Neural crest cell (in vitro differentiated cells): ENCODE measurements around the gene PLXND1. TPM values are rescaled to one million over a fixed set of nuclear protein-coding genes. Genes with fewer than 3 reads are reported as not detected.

Source experiments
- DNase-seq: peaks from one replicate; pipeline ENCODE4 v3.0.0; 2021; ENCODE audit warnings: low read depth, mixed read lengths, low spot score
- H3K27ac Mint-ChIP-seq: one replicate; pipeline ENCODE4 v1.8.0; 2021; ENCODE audit warnings: mild to moderate bottlenecking, mixed read lengths; ENCODE audit not compliant: unreplicated experiment
- H3K27me3 Mint-ChIP-seq: 2 replicates; pipeline ENCODE4 v1.8.0; 2021; ENCODE audit warnings: low read depth, mild to moderate bottlenecking, mixed read lengths
- H3K36me3 Mint-ChIP-seq: 2 replicates; pipeline ENCODE4 v1.8.0; 2021; ENCODE audit warnings: low read depth, mild to moderate bottlenecking, mixed read lengths
- H3K4me1 Mint-ChIP-seq: 2 replicates; pipeline ENCODE4 v1.8.0; 2021; ENCODE audit warnings: mixed read lengths
- H3K4me3 Mint-ChIP-seq: one replicate; pipeline ENCODE4 v1.8.0; 2021; ENCODE audit warnings: mild to moderate bottlenecking, mixed read lengths
- H3K9me3 Mint-ChIP-seq: 2 replicates; pipeline ENCODE4 v1.8.0; 2021; ENCODE audit warnings: mixed read lengths
- total RNA-seq: library from RNA; stranded (reverse); gene quantifications from 2 replicates; pipeline ENCODE4 v1.2.1, GENCODE V29; 2021
- TF ChIP-seq, protein P1 (sequence below): fragments of 200-600 bp; sonication (generic); conservative IDR thresholded peaks from 2 replicates; pipeline ENCODE4 v1.5.0; 2021; ENCODE audit warnings: antibody characterized with exemption, mild to moderate bottlenecking

The PLXND1 gene
- total RNA-seq, 1 donor from 2014 or later, result 39.4 TPM

GRCh38 chr3:129513705-129514104, 92.8 kb downstream of the PLXND1 start:
- H3K27ac Mint-ChIP-seq, result no peak overlapping the region
- H3K4me1 Mint-ChIP-seq, result no peaks in the 10 kb centered on the region
- H3K4me3 Mint-ChIP-seq, result no peak overlapping the region
- H3K36me3 Mint-ChIP-seq, result no peaks in the 10 kb centered on the region
- TF ChIP-seq, protein P1, sequence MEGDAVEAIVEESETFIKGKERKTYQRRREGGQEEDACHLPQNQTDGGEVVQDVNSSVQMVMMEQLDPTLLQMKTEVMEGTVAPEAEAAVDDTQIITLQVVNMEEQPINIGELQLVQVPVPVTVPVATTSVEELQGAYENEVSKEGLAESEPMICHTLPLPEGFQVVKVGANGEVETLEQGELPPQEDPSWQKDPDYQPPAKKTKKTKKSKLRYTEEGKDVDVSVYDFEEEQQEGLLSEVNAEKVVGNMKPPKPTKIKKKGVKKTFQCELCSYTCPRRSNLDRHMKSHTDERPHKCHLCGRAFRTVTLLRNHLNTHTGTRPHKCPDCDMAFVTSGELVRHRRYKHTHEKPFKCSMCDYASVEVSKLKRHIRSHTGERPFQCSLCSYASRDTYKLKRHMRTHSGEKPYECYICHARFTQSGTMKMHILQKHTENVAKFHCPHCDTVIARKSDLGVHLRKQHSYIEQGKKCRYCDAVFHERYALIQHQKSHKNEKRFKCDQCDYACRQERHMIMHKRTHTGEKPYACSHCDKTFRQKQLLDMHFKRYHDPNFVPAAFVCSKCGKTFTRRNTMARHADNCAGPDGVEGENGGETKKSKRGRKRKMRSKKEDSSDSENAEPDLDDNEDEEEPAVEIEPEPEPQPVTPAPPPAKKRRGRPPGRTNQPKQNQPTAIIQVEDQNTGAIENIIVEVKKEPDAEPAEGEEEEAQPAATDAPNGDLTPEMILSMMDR, result no peak
- no peak for DNase-seq
- no peaks in the 10 kb centered on the region for H3K27me3 Mint-ChIP-seq
- no peaks in the 10 kb centered on the region for H3K9me3 Mint-ChIP-seq

DNA sequence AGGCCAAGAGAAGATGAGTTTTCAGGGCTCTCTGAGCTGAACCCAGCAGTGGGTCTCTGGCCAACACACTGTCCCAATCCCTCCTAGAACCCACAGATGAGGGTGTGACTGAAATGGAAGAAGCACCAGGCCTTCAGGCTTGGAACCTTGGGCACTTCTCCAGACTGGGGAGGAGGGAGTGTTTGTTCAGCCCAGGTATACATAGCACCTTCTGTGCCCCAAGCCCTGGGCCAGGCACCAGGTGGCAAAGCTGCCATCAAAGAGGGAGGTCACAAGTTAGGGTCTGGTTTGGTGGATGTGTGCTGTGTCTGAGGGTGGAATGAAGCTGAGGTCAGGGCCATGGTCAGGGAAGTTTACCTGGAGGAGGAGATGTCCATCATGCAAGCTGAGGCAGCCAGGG, 93.9 kb downstream of the PLXND1 start:
- no peaks in the 10 kb centered on the region for H3K9me3 Mint-ChIP-seq
- H3K27me3 Mint-ChIP-seq, result no peaks in the 10 kb centered on the region
- DNase-seq, result no peak
- no peak overlapping the region for H3K27ac Mint-ChIP-seq
- H3K4me1 Mint-ChIP-seq, result no peaks in the 10 kb centered on the region
- no peak overlapping the region for H3K4me3 Mint-ChIP-seq
- H3K36me3 Mint-ChIP-seq, result no peaks in the 10 kb centered on the region
- TF ChIP-seq, protein P1, result no peak

DNA sequence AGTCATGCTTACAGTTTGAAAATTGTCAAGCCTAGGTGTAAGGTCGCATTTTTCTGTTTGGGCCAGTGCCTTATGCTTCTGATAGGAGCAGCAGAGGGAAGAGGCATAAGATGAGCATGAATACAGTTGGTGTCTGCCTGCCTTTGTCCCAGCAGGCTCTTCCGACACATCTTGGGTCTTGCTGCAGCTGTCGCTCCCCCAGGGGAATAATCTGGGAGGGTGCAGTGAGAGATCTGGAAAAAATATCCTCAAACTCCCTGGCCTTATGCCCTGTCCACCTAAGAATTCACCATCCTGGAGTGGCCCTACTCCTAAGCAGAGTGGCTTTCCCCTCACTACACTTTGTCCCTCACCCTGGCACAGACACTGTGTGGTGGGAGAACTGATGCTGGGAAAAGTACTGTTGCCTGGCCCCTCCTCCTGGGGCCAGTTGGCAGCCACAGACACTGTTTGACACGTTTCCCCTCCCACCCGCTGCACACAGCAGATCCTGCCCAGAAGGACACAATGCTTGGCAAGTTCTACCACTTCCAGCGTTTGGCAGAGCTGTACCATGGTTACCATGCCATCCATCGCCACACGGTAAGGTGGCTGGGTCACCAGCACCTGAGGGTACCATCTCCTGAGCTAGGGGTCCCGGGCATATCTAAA, 99.2 kb downstream of the PLXND1 start:
- TF ChIP-seq, protein P1, result no peak
- peaks cover 2% of the 10 kb centered on the region for H3K36me3 Mint-ChIP-seq
- H3K9me3 Mint-ChIP-seq, result no peaks in the 10 kb centered on the region
- no peaks in the 10 kb centered on the region for H3K4me1 Mint-ChIP-seq
- H3K27ac Mint-ChIP-seq, result peak overlapping the region; percentile 78
- H3K27me3 Mint-ChIP-seq, result no peaks in the 10 kb centered on the region
- H3K4me3 Mint-ChIP-seq, result no peak overlapping the region
- DNase-seq, result no peak

DNA sequence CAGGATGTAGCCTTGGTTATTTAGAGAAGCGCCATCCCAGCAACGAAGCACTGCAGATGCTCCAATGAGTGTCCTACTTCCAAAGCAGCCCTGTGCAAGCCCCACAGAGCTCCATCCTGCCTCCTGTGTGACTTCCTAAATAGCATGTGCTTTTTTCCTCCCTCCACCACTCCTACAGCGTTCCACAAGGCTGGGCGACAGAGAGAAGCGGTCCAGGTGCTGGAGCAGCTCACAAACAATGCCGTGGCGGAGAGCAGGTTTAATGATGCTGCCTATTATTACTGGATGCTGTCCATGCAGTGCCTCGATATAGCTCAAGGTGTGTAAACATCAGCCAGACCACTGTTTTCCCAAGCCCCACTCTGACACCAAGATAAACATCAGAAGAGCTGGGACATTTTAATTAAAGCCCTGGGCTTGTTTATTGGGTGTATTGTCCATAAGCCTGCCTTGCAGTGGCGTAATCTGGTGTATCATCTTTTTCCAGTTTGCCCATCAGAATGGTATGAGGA, 100.2 kb downstream of the PLXND1 start:
- Mint-ChIP-seq H3K4me3 (no peak overlapping the region), H3K27me3 (no peaks in the 10 kb centered on the region), H3K36me3 (peaks cover 2% of the 10 kb centered on the region)

GRCh38 chr3:129505341-129505740, 101.1 kb downstream of the PLXND1 start:
- Mint-ChIP-seq H3K4me3 (no peak overlapping the region), H3K27ac (no peak overlapping the region), H3K27me3 (no peaks in the 10 kb centered on the region), H3K4me1 (no peaks in the 10 kb centered on the region), H3K9me3 (no peaks in the 10 kb centered on the region), H3K36me3 (peaks cover 6% of the 10 kb centered on the region)
- TF ChIP-seq, protein P1, result no peak
- no peak for DNase-seq

More for the DNA sequence above, 100.2 kb downstream of the PLXND1 start:
- Mint-ChIP-seq H3K9me3 (no peaks in the 10 kb centered on the region), H3K4me1 (no peaks in the 10 kb centered on the region), H3K27ac (no peak overlapping the region)
- TF ChIP-seq, protein P1, result no peak
- DNase-seq, result no peak

Other genes starting within 250 kb of the PLXND1 start
- 3.1 and 4.0 TPM in 2 replicates for gene EFCAB12, start 178.0 kb downstream of the PLXND1 start, total RNA-seq
- gene MBD4, start 166.7 kb downstream of the PLXND1 start, total RNA-seq, result 37.8 and 39.5 TPM in 2 replicates
- 44.9 and 49.3 TPM in 2 replicates for gene IFT122, start 166.5 kb downstream of the PLXND1 start, total RNA-seq
- not detected in 2 replicates for gene RHO, start 78.0 kb downstream of the PLXND1 start, total RNA-seq
- gene H1-8, start 63.5 kb downstream of the PLXND1 start, total RNA-seq, result not detected in 2 replicates